ENCODE results near the gene USP47.

The USP47 gene

DNA sequence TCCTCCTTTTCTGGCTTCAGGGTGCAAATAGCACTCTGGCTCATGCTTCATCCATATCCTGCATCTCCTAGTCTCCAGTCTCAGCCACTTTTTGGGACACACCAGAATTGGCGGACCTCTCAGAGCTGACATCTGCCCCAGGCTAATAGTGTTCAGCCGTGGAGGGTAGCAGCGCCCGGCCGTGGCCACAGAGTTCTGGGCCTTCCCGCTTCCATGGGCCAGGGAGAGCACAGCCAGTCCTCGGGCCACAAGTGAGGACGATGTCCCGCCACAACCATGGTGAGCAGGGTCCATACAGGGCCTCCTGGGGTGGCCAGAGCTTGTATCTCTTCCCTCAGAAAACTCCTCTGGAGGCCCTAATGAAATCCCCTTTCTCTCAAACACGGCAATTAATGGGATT, 140.7 kb downstream of the USP47 start:
- no peak for DNase-seq

DNA sequence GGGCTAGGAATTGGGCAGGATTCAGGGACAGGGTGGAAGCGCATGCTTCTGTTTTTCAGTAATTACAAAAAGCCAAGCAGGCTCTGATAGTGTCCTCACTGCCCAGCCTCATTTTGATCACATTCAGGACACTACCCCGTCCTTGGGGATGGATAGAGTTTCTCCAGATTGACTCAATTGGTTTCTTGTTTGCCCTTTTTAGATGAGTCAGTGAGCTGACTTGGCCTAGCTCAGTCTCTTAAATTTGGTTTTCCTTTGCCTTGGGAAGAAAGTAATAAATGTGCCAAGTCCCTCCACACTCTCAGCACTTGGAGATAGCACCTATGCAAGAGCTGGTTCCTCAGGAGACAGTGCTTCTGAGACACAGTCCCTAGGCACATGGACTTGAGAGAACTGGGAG, 141.2 kb downstream of the USP47 start:
- no peak for DNase-seq

DNA sequence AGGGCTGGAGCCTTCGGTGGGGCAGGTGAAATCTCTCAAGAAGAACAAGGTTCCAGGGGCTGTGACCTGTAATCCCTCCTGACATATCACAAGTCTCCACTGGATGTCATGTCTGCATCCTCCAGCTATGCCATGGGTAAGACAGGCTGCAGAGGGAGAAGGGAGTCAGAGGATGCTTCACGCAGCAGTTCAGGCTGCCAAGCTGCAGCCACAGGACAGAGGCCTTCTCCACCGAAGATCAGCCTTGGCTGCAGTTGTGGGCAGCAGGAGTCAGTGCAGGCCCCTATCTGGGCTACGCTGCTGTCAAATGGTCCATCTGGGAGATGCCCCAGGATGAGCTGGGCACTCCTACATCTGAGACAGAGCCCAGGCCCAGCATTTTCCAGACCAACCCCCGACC, 141.7 kb downstream of the USP47 start:
- no peak for DNase-seq

DNA sequence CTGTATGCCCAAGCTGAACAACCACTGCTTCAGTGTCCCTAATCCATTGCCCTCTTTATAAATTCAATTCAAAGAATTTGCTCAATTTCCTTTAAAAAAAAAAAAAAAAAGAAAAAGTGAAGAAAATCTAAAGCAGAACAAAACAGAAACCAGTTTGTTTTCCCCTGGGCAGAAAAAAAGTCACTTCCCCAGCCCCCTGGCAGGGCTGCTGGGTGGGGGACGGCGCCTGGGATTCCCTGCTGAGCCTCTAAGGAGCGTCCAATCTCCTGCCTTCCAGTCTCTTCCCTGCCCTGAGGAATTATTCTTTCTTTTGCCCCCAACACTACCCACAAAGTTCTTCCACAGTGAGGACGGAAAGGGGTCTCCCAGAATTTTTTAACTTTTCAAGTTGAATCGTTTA, 142.8 kb downstream of the USP47 start:
- DNase-seq, result no peak

DNA sequence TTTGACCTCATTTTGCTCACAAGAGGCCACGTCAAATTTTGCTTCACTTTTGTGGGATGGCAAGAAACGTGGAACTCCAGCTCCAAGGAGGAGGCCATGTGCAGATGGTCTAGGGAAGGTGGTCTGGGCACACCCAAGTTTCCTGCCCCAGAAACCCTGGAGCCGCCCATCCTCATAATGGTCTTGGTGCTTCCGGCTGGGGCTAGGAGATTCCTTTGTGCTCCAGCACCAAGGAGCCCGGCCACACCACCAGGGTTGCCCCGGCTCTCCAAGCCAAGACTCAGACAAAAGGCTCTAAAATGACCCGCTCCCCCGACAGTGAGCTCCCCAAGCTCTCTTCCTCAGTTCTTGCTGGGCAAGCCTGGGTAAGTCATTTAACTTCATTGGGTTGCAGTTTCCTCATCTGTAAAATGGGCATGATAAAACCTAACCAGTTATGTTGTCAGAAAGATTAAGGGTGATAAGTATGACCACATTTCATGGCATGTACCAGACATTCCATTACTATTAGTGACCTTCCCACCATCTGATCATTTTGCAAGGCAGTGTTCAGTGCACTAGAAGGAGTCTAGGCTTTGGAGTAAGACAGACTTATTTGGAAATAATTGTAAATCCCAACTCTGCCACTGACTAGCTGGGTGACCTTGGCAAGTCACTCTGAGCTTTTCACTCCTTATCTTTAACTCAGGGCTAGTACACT, 143.4 kb downstream of the USP47 start:
- no peak for DNase-seq

DNA sequence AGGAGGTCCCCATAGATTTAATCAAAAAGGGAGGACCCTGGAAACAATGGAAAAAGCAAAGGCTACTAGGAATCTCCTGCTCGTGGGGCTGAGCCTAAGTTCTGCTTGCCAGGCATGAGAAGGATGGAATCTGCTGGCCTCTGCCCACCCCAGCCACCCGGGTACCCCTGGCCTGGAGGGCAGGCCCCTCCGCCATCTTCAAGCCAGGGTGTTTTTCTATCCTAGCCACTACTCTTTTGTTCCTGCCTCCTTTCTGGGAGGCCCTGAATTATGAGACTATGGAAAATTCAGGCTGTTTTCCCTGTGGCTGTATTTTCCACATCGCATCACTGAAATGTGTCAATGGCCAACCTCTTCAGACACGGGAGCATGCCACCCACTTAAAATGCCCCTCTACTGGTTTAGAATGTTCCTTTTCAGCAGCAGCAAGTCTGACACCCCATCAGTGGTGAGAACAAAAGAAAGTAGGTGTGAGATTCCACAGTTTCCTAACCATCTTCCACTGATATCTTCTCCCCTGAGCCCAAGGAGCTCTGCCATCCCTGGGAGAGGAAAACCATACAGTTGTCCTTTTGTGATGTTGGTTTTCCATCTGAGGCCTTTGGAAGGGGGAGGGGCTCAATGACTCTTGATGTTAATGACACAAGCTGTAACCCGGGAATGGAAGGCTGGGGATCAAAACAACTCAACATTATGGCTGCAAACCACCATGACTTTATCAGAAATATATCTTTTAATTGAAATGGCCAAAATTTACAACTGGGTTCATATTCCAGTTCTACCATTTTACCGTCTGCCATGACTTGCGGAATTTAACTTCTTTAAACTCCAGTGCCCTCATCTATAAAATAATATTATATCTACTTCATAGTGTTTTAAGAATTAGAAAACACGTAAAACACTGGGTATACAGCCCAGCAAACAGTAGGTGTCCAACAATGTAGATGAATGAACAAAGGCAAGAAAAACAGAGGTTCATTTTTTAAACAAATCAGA, 144.5 kb downstream of the USP47 start:
- no peak for DNase-seq

DNA sequence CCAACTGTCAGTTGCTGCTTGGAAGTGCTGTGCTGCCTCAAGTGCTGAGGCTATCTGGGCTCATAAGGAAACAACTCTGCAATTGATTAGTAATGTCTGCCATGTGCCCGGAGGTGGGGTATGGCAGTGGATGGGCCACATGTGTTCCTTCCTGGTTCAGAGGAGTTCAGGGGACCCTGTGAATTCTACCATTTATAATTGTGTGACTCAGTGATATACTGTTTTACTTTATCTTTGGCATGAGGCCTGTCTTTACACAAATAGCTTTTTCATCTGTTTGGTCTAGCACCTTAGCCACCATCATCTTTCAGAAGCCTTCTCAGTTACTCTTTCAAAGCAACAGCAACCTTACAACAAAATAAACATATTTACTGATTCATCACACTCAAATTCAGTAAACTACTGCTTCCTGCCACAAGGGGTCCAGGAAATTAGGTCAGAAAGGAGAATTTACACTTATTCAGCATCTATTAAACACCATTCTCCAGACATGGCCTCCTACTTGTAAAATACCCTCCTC, 145.8 kb downstream of the USP47 start:
- DNase-seq, result no peak

DNA sequence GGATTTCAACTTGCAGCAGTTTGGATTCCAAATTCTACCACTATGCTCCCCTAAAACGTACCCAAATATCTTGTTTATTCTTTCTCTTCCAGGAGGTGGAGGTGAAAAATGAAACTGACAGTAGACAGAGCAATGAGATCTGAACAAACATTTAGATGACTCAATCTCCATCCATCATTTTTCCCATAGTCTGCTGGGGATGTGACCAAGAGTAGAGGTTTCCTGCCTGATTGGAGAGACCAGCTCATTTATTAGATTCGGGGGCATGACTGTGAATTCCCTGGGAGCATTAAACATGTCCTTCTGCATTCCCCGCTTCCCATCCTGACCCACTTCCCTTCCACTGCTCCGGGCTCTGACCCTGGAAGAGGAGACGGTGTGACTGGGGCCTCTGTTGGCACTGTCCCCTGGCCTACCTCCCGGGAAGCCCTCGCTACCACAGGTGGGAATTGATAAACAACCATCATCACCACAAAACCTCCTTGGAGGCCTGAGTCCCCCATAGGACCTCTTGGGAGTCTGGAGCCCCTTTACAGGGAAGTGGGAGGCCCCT, 146.4 kb downstream of the USP47 start:
- DNase-seq, result no peak

DNA sequence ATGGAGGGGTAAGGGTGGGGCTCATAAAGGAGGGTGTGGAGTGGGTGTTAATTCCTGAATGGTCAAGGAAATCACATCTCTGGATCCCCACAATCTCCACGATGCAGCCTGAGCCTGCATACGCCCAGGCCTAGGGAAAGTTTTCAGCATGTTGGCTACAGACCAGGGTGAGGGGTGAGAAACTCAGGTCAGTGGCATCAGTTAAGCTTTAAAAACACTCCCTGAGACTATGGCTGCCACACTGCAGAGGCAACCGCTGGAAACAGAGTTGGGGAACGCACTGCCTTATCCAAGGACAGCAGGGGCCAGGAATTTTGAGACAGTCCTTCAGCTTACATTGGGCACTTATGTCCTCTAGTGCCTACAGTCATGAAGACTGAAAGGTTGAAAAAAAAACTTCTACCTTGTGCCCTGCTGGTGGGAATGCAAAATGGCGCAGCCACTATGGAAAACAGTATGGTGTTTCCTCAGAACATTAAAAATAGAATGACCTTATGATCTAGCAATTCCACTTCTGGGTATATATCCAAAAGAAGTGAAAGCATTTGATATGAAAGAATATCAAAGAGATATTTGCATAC, 147.0 kb downstream of the USP47 start:
- no peak for DNase-seq

DNA sequence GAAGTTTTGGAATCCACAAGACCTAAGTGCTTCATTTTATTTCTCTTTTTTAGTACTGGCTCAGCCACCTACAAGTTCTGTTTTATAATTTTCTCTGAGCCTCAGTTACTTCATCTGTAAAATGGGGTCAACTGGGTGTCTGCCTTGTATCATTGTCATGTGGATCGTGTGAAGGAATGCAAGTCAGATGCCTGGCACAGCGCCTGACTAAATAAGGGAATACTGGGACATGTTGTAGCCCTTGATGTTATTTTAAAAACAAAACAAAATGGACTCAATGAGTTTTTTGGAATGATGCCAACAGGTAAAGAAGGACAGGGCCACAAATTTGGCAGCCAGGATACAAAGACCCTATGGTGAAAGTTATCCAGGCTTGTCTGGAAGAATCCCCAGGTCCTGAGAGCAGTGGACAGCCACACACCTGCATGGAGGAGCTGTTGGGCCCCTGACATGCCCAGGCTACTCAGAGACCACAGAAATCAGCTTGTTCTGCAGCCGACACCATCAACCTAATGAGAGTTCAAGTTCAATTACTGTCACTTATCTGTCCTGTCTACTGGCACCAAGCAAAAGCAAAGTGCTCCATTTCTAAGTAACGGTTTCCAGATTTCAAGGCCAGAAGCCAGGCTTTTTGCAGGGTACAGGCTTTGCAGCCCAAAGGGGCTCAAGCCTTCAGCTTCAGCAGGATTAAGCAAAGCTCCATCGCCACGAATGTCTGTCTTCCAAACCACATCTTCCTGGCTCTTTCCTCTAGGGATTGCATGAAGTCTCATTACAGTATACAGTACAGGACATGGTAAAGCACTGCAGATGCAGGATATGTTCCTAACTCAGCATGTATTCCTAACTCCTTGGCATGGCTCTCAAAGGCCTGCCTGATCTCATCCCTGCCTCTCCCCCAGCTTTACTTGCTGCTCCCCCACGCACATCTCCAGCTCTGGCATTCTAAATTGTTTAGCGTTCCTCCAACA, 148.3 kb downstream of the USP47 start:
- no peak for DNase-seq

DNA sequence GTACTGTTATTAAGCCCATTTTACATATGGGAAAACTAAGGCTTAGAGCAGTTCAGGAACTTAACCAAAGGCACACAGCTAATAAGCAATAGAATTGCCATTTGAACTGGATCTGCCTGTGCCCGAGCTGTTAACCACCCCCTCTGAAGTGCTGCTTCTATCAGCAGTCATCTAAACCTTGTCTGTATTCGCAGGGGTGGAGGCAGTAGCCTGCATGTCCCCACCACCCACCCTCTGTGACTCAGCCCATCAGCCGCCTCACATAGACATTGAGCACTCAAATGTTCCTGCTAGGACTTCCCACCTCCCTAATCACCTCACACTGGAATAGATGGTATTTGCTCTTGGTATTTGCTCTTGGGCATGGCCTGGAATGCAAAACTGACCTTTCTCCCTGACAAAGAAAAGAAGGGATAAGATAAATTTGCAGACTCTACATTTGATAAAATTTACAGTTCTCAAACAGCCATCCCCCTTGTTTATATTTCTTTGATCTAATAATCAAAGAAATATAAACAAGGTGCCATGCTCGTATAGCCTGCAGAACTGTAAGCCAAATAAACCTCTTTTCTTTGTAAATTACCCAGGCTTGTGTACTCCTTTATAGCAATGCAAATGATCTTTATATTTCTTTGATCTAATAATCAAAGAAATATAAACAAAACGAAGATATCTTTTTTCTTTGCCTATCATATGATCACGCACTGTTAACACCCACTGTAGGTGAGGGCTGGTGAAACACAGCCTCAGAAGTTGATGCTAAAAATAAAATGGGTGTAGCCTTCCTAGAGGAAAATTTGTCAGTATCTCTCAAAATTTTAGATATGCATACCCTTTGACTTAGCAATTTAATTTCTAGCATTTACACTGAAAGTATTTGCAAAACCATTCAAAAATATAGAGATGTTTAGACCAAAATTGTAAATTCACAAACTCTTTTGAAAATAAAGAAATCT, 150.8 kb downstream of the USP47 start:
- no peak for DNase-seq

DNA sequence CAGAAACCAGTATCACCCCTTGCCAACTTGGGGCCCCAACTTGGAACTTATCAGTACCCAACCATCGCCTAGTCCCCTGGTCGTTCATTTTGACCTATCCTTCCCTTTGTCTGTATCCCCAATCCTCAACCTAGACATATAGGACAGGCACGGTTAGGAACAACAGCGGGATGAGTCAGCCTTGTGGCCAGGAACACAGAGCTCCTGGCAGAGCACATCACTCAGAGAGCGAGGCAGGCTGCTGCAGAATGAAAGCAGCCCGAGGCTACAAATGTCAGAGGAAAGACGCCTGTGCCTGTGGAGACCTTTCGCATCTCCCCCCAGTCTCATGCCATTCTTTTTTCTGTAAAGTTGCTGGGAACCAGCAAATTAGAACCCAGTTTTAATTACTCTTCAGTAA, 152.1 kb downstream of the USP47 start:
- no peak for DNase-seq

DNA sequence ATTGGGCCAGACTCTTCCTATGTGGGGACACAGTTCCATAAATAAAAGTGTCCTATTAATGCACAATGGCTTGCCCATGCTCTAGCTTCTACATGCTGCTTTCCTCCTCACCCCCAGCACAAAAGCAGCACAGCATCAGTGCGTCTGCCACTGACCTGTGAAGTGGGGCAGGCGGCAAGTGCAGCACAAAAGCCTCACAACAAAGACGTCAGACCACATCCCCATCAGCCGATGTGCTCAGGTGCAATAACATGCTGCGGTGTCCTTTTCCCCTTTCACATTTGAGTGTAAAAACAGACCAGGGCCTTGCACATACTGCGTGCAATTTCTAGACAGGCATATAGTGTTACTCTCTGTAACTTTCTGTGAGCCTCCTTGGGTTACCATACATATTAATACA, 153.8 kb downstream of the USP47 start:
- DNase-seq, result no peak

DNA sequence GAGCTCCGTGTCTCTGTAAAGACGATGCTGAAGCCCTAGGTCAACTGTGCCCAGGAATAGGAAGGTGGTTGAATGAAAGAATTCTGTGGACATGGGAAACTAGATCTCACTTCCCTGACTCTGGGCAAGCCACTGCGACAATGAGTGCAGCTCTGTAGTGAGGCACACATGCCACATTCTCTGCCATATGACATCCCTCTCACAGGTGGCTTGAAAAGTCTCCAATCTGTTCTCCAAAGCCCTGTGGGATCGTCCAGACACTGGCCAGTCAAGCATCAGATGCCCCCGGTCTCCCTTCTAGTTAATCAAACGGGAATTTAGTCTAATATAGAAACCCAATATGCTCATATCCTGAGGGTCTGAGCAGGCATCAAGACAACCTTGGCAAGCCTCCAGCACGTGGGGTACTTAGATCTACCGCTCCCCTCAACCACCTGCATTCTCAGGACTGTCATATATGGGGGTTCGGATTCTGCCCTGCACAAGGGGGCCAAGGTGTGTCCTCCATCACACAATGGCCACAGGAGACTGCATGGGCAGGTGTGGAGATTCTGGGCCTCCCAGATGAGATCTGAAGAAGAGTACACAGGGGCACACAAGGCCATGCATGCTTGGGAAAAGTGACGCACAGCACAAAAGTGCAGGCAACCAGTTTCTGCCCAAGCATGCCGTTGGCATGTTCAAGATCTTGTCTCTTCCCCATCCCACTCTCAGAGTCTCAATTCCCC, 154.7 kb downstream of the USP47 start:
- DNase-seq, result no peak

DNA sequence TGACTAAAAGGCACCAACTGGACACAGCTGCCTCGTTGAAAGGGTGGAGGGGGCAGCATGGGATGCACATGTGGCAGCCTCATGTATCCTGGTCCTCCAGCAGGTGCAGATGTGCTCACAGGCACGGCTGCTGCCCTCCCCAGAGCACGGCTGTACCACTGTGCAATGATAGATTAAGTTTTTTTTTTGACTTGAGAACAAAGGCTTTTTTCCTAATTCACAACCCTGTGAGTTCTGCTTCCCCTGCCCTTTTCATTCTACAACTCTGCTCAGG, 155.2 kb downstream of the USP47 start:
- no peak for DNase-seq

DNA sequence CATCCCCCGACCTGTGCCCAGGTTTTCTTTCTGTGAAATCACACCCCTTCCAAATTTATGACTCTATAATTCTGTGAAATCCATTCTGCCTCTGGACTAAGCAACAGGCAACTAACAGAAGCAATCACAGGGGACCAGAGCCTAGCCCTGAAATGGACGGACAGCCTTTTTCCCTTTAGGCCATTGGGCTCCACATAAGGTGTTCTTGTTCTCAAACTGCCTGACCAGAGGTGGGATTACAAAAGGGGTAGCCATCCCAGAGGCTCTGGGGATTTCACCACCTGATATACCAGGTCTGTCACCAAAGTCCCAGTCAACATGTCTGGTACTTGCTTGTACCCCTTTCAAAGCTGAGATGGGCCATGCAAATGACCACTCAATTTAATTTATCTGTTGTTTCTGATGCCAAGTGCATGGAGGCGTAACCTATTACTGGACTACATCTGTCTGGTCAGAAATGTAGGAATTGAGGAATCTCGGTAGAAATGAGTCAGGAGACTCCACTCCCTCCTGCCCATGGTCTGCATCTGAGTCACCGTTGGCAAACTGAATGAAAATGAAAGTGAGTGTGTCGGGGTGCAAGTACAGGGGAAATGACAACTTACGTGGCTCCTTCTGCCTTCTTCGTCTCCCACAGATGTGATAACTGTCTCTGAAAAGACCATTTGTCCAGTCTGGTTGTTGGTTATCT, 156.5 kb downstream of the USP47 start:
- DNase-seq, result no peak

DNA sequence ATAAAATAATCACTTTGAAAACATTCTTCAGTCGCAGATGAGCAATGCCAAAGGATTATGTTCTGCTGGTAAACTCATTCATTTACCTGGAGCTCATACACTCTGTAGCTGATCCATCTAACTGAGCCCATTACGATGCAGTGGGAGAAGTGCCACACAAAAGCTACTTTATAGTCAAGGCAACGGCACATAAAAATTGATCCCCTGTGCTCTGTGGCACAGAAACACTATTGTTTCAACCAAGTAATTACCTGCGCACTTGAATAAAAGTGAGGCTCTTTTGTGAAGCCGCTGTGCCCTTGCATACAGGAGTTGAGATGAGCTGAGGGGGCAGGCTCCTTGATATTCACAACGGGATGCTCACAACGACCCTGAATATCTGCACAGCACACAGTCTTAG, 159.4 kb downstream of the USP47 start:
- DNase-seq, result no peak

DNA sequence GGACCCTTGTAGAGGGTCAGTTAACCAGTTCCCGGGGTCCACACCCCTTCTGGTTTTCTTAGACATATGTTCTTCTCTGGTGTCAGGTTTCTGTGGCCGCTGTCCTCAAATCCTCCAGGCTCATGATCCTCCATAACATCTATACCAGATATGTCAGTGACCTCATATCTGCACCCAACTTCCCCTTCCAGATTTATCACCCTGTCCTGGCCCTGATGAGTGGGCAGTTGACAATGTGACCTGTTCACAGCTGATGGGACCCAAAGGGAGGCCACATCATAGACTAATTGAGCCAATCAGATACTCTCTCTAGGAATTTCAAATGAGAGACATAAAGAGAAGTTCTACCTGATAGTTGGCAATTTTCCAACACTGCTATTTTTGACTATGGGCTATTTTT, 161.6 kb downstream of the USP47 start:
- no peak for DNase-seq

DNA sequence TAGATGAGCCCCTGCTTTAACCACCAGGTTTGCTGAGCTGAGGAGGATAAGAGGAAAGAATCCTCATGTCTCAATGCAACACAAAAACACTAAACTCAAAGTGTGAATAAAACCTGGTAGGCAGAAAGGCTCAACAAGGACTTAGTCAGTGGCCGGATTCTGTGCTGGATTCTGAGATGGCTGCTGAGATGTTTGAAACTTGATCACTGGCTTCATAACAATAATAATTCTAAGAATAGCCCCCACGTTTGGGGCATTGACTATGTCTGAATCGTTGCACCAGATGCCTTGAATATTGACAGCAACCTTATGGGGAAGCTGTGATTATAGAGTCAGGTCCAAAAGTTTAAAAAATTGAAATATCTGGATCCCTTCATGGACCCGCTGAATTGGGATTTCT, 162.0 kb downstream of the USP47 start:
- no peak for DNase-seq

DNA sequence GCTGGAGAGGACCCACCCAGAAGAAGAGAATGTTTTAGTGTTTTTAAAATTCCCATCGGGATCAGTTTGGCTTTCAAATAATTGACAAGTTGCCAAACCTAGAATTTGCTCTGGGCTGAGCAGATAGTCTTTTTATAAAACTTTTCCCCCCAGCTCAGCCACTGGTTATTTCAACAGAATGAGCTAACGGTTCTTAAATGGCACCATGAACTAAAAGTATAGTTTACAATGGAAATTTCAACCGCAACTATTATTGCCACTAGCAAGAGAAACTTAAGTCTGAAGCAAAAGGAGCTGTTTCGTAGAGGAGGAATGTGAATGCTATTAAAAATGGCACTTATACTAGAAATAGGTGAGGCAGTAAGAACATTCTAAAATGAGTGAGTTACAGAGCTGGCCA, 163.3 kb downstream of the USP47 start:
- no peak for DNase-seq
